ENCODE results near the gene TKTL1.
"Not testable (repeated sequence)": the region's sequence is repeated elsewhere in the genome, so short reads cannot be mapped to it uniquely, and the experiment has no call there.

TKTL1 gene, protein sequence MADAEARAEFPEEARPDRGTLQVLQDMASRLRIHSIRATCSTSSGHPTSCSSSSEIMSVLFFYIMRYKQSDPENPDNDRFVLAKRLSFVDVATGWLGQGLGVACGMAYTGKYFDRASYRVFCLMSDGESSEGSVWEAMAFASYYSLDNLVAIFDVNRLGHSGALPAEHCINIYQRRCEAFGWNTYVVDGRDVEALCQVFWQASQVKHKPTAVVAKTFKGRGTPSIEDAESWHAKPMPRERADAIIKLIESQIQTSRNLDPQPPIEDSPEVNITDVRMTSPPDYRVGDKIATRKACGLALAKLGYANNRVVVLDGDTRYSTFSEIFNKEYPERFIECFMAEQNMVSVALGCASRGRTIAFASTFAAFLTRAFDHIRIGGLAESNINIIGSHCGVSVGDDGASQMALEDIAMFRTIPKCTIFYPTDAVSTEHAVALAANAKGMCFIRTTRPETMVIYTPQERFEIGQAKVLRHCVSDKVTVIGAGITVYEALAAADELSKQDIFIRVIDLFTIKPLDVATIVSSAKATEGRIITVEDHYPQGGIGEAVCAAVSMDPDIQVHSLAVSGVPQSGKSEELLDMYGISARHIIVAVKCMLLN

DNA sequence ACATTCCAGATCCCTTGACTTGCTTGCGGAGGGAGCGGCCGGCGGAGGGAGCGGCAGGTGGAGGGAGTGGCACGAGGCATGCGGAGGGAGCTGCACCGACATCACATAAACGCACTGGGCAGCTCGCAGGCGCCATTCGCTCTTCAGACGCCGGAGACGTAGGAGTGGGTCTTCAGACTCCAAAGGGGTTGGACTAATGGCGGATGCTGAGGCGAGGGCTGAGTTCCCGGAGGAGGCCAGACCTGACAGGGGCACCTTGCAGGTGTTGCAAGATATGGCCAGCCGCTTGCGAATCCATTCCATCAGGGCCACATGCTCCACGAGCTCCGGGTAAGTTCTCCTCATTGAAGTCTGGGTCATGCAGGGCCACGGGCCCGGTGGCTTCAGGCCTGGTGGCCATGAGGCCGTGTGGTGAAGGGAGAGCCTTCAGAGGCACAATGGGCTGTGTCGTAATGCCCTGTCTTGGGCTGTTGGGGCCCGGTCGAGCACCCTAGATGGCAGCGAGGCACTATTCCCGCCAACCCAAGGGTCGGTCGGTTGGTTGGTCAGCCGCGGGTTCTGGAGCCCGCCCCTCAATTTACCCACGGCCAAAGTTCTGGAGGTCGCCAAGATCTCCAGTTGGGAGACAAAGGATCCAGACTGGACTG lies at the start of gene TKTL1:
Gene TKTL1 (plus strand): TSS at position 132 of the 647 bp plus-strand sequence. CDS start 65 bp downstream, at position 197.
- Histone ChIP-seq H3K4me1 (ENCODE audit: control insufficient read depth, insufficient read depth, low read length) (no peaks in the 10 kb centered on the region), H3K4me3 (ENCODE audit: low read depth, low read length) (no peak within 1 kb of the TSS), H3K27ac (ENCODE audit: low read depth, low read length) (no peak within 1 kb of the TSS), H3K9ac (ENCODE audit: low read length) (no peak within 1 kb of the TSS), H3K27me3 (ENCODE audit: control insufficient read depth, insufficient read depth, low read length) (no peaks in the 10 kb centered on the region), H3K36me3 (ENCODE audit: control insufficient read depth, insufficient read depth, low read length) (no peaks in the 10 kb centered on the region), H3K9me3 (ENCODE audit: control insufficient read depth, insufficient read depth, low read depth, low read length) (peaks cover 19% of the 10 kb centered on the region)

DNA sequence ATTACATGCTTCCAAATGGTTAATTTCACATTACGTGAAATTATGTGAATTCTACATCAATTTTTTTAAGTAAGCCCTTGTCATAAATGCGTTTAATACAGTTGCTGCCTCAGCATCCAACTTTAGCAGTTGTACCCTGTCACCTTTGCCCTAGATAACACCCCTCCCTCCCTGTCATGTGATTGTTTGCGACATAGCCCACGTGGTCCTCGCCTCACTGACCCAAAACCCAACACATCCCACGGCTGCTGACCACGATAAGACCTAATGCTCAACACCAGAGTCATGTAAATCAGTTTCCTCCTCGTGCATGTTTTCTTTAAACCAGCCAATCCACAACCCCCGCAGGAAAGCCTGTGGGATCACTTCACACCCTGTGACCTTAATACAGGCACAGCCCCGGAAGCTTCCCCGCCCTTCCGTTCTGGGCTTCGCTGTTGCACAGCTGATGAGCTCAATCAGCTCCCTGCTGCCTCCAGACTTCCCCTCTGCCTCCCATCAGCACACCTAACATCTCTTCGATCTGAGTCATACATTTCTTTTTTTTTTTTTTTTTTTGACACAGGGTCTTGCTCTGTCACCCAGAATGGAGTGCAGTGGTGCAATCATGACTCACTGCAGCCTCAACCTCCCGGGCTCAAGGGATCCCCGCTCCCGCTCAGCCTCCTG lies 48.1 kb upstream of the TKTL1 start:
- not testable (repeated sequence) for H3K9me3 ChIP-seq (ENCODE audit: control insufficient read depth, insufficient read depth, low read depth, low read length); H3K9ac ChIP-seq (ENCODE audit: low read length); H3K27ac ChIP-seq (ENCODE audit: low read depth, low read length); H3K36me3 ChIP-seq (ENCODE audit: control insufficient read depth, insufficient read depth, low read length); H3K4me3 ChIP-seq (ENCODE audit: low read depth, low read length); H3K27me3 ChIP-seq (ENCODE audit: control insufficient read depth, insufficient read depth, low read length); H3K4me1 ChIP-seq (ENCODE audit: control insufficient read depth, insufficient read depth, low read length)

DNA sequence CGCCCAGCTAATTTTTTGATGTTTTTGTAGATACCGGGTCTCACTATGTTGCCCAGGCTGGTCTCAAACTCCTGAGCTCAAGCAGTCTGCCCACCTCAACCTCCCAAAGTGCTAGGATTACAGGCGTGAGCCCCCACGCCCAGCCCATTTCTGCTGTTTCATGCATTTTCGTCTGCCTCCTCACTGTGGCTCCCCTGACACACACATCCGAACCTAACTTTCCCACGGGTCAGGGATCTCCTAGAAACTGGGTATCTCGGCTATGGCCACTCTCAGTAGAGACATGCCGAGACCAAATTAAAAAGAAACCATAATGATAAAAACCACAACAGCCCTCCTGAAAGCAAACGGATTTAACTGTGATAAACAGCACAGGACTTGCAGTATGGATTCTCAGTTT lies 47.5 kb upstream of the TKTL1 start:
- H3K27me3 ChIP-seq (ENCODE audit: control insufficient read depth, insufficient read depth, low read length); H3K9ac ChIP-seq (ENCODE audit: low read length); H3K4me3 ChIP-seq (ENCODE audit: low read depth, low read length); H3K27ac ChIP-seq (ENCODE audit: low read depth, low read length); H3K9me3 ChIP-seq (ENCODE audit: control insufficient read depth, insufficient read depth, low read depth, low read length); H3K36me3 ChIP-seq (ENCODE audit: control insufficient read depth, insufficient read depth, low read length); H3K4me1 ChIP-seq (ENCODE audit: control insufficient read depth, insufficient read depth, low read length): not testable (repeated sequence)

DNA sequence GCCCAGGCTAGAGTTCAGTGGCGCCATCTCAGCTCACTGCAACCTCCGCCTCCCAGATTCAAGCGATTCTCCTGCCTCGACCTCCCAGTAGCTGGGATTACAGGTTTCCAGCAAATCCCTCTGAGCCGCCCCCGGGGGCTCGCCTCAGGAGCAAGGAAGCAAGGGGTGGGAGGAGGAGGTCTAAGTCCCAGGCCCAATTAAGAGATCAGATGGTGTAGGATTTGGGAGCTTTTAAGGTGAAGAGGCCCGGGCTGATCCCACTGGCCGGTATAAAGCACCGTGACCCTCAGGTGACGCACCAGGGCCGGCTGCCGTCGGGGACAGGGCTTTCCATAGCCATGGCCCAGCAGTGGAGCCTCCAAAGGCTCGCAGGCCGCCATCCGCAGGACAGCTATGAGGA lies 38.3 kb upstream of the TKTL1 start, which contains the start of gene OPN1MW3:
Gene OPN1MW3 (plus strand): TSS at position 301 of the 400 bp plus-strand sequence. CDS start 38 bp downstream, at position 339.
- not testable (repeated sequence) for H3K4me1 ChIP-seq (ENCODE audit: control insufficient read depth, insufficient read depth, low read length); H3K27ac ChIP-seq (ENCODE audit: low read depth, low read length); H3K4me3 ChIP-seq (ENCODE audit: low read depth, low read length); H3K27me3 ChIP-seq (ENCODE audit: control insufficient read depth, insufficient read depth, low read length); H3K9ac ChIP-seq (ENCODE audit: low read length); H3K9me3 ChIP-seq (ENCODE audit: control insufficient read depth, insufficient read depth, low read depth, low read length); H3K36me3 ChIP-seq (ENCODE audit: control insufficient read depth, insufficient read depth, low read length)

DNA sequence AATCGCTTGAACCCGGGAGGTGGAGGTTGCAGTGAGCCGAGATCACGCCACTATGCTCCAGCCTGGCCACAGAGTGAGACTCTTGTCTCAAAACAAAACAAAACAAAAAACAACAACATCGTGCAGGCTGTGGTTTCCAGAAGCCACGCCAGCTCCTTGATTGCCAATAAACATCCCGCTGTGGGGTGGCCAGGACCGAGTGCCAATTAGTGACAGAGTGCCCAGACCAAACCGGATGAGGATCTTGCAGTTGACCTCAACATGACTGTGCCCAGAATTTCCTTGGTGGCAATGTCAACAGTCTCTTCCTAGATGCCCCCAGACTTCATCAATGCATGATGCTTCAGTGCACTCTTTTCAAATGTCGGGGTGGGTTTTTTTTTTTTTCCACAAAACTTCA lies 36.9 kb upstream of the TKTL1 start:
- H3K27me3 ChIP-seq (ENCODE audit: control insufficient read depth, insufficient read depth, low read length); H3K36me3 ChIP-seq (ENCODE audit: control insufficient read depth, insufficient read depth, low read length); H3K4me1 ChIP-seq (ENCODE audit: control insufficient read depth, insufficient read depth, low read length); H3K9ac ChIP-seq (ENCODE audit: low read length); H3K9me3 ChIP-seq (ENCODE audit: control insufficient read depth, insufficient read depth, low read depth, low read length); H3K27ac ChIP-seq (ENCODE audit: low read depth, low read length); H3K4me3 ChIP-seq (ENCODE audit: low read depth, low read length): not testable (repeated sequence)

DNA sequence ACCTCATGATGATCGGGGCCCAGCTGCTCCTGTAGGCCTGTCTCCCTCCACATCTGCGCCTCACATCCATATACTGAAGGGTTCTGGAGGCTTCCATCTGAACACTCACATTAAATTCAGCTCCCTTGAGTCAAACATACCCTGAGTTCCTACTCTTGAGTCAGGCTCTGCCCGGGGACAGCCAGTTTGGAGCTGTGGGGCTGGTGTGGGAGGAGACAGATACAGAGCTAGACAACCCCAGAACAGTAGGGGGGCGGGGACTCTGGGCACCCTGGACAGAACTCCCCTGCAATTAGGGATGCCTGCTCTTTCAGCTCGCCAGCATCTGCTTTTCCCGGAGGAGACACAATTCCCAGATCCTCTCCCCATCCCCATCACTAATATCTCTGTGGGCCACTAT lies 32.5 kb upstream of the TKTL1 start:
- not testable (repeated sequence) for H3K9me3 ChIP-seq (ENCODE audit: control insufficient read depth, insufficient read depth, low read depth, low read length); H3K27ac ChIP-seq (ENCODE audit: low read depth, low read length); H3K4me3 ChIP-seq (ENCODE audit: low read depth, low read length); H3K4me1 ChIP-seq (ENCODE audit: control insufficient read depth, insufficient read depth, low read length); H3K27me3 ChIP-seq (ENCODE audit: control insufficient read depth, insufficient read depth, low read length); H3K36me3 ChIP-seq (ENCODE audit: control insufficient read depth, insufficient read depth, low read length); H3K9ac ChIP-seq (ENCODE audit: low read length)

DNA sequence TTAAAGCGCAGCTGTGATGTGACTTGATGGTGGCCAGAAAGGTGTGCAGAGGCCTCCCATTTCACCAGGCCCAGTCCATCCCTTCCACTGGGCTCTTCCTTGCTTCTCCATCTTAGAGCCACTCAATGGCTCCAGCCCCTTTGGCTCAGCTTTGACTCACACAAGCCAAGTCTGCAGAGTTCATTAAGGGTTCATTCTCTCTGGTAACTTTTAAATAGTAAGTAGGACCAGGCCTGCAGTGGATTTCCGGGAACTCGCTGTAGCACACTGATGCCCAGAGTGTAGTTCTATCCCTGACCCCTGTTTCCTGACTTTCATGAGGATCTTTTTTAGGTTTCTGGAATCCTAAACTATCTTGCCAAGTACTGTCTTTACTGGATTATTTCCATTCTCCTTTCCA lies 26.4 kb upstream of the TKTL1 start:
- H3K27ac ChIP-seq (ENCODE audit: low read depth, low read length); H3K9me3 ChIP-seq (ENCODE audit: control insufficient read depth, insufficient read depth, low read depth, low read length); H3K4me3 ChIP-seq (ENCODE audit: low read depth, low read length); H3K36me3 ChIP-seq (ENCODE audit: control insufficient read depth, insufficient read depth, low read length); H3K4me1 ChIP-seq (ENCODE audit: control insufficient read depth, insufficient read depth, low read length); H3K9ac ChIP-seq (ENCODE audit: low read length); H3K27me3 ChIP-seq (ENCODE audit: control insufficient read depth, insufficient read depth, low read length): not testable (repeated sequence)

DNA sequence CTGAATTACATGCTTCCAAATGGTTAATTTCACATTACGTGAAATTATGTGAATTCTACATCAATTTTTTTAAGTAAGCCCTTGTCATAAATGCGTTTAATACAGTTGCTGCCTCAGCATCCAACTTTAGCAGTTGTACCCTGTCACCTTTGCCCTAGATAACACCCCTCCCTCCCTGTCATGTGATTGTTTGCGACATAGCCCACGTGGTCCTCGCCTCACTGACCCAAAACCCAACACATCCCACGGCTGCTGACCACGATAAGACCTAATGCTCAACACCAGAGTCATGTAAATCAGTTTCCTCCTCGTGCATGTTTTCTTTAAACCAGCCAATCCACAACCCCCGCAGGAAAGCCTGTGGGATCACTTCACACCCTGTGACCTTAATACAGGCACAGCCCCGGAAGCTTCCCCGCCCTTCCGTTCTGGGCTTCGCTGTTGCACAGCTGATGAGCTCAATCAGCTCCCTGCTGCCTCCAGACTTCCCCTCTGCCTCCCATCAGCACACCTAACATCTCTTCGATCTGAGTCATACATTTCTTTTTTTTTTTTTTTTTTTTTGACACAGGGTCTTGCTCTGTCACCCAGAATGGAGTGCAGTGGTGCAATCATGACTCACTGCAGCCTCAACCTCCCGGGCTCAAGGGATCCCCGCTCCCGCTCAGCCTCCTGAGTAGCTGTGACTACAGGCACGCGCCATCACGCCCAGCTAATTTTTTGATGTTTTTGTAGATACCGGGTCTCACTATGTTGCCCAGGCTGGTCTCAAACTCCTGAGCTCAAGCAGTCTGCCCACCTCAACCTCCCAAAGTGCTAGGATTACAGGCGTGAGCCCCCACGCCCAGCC lies 10.9 kb upstream of the TKTL1 start:
- not testable (repeated sequence) for H3K9me3 ChIP-seq (ENCODE audit: control insufficient read depth, insufficient read depth, low read depth, low read length); H3K27ac ChIP-seq (ENCODE audit: low read depth, low read length); H3K4me3 ChIP-seq (ENCODE audit: low read depth, low read length); H3K4me1 ChIP-seq (ENCODE audit: control insufficient read depth, insufficient read depth, low read length); H3K9ac ChIP-seq (ENCODE audit: low read length); H3K27me3 ChIP-seq (ENCODE audit: control insufficient read depth, insufficient read depth, low read length); H3K36me3 ChIP-seq (ENCODE audit: control insufficient read depth, insufficient read depth, low read length)

DNA sequence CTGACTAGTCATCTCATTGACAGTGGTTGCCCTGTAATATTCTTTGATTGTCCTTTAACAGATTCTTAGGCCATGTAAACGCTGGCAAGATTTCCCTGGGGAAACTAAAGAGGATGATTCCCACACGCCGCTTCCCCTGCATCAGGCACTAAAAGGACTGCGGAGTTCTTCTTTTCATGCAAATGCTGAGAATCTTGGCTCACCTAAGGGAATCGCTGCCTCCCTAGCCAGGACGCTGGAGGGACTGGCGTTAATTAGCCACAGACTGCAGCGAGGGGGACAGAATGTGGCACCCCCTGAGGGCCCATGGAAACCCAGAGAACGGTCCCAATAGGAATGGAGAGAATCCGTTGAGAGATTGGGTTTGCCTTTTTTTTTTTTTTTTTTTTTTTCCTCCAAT lies 9.2 kb upstream of the TKTL1 start:
- H3K36me3 ChIP-seq (ENCODE audit: control insufficient read depth, insufficient read depth, low read length); H3K27me3 ChIP-seq (ENCODE audit: control insufficient read depth, insufficient read depth, low read length); H3K9ac ChIP-seq (ENCODE audit: low read length); H3K4me3 ChIP-seq (ENCODE audit: low read depth, low read length); H3K9me3 ChIP-seq (ENCODE audit: control insufficient read depth, insufficient read depth, low read depth, low read length); H3K27ac ChIP-seq (ENCODE audit: low read depth, low read length); H3K4me1 ChIP-seq (ENCODE audit: control insufficient read depth, insufficient read depth, low read length): not testable (repeated sequence)

DNA sequence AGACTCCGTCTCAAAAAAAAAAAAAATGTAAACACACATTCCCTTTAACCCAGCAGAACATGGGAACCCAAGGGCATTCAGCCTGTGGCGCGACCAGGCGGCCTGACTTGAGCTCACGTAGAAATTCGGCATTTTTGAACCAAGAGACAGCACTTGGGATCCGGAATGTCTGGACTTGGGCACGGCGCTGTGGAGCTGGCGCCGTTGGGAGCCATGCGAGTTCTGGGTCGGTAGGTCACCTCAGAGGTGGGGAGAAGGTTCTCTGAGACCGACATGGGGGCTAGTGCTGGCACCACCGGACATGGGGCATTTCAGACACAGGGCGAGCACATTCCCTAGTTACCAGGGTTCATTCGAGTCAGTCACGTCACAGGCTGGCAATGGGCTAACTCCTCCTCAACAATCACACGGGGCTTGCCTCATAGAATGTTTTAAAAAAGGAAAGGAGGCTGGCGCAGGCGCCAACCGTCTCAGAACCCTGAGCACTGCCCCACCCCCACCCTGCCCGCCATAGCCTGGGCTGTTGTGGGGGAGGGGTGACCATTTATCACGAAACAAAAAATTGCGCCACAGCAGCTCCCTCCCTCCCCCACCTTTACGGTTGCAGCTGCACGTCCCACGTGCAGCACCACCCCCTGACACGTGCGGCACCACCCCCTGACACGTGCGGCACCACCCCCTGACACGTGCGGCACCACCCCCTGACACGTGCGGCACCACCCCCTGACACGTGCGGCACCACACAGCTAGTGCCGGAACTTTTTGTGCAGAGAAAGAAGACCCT lies 612 bp upstream of the TKTL1 start, which contains the start of gene TEX28:
Gene TEX28 (minus strand): TSS at position 334 of the 784 bp plus-strand sequence. CDS start 3,007 bp downstream, outside the sequence.
- no peaks in the 10 kb centered on the region for H3K4me1 ChIP-seq (ENCODE audit: control insufficient read depth, insufficient read depth, low read length)
- no peaks in the 10 kb centered on the region for H3K27me3 ChIP-seq (ENCODE audit: control insufficient read depth, insufficient read depth, low read length)
- no peak within 1 kb of the TSS for H3K4me3 ChIP-seq (ENCODE audit: low read depth, low read length)
- no peak within 1 kb of the TSS for H3K27ac ChIP-seq (ENCODE audit: low read depth, low read length)
- no peak within 1 kb of the TSS for H3K9ac ChIP-seq (ENCODE audit: low read length)
- H3K36me3 ChIP-seq (ENCODE audit: control insufficient read depth, insufficient read depth, low read length): no peaks in the 10 kb centered on the region
- H3K9me3 ChIP-seq (ENCODE audit: control insufficient read depth, insufficient read depth, low read depth, low read length): peaks cover 19% of the 10 kb centered on the region
